CD14-positive monocyte (primary cell): ENCODE data around the gene DNAL1. TPM values are rescaled to one million over a fixed set of nuclear protein-coding genes. Genes with fewer than 3 reads are reported as not detected.

Experiments used
- DNase-seq, 3 donors: peaks; one replicate each; pipeline ENCODE4 v3.0.0-alpha.2; 2011 to 2022
- H2AFZ ChIP-seq: 2 replicates; pipeline ENCODE4 v1.6.0; 2012; ENCODE audit warnings: mild to moderate bottlenecking, low read depth, low read length, inconsistent platforms; ENCODE audit not compliant: insufficient read depth, poor library complexity, severe bottlenecking
- H3K27ac ChIP-seq, 2 donors: 1 replicate in 1 of 2; 2 replicates in 1 of 2; pipeline ENCODE4 v1.5.1; 2012 to 2013; ENCODE audit warnings: low read length in 2 of 2, control low read depth in 1 of 2, inconsistent platforms in 1 of 2, low read depth in 1 of 2, mild to moderate bottlenecking in 1 of 2
- H3K27me3 ChIP-seq, 2 donors: one replicate each; pipeline versions ENCODE4 v1.6.0 to v1.6.1; 2011 to 2013; ENCODE audit warnings: low read length in 2 of 2; ENCODE audit not compliant: control insufficient read depth in 2 of 2, insufficient read depth in 2 of 2
- H3K36me3 ChIP-seq, 2 donors: replicated peaks in 1 of 2; 1 replicate in 1 of 2; 2 replicates in 1 of 2; pipeline versions ENCODE4 v1.5.1 to v1.6.1; 2012 to 2013; ENCODE audit warnings: low read length in 2 of 2, control low read depth in 1 of 2, inconsistent platforms in 1 of 2, mild to moderate bottlenecking in 1 of 2; ENCODE audit not compliant: insufficient read depth in 2 of 2, control insufficient read depth in 1 of 2
- H3K4me1 ChIP-seq, 2 donors: 1 replicate in 1 of 2; 2 replicates in 1 of 2; pipeline versions ENCODE4 v1.5.1 to v1.6.1; 2012 to 2013; ENCODE audit warnings: low read length in 2 of 2, control low read depth in 1 of 2, inconsistent platforms in 1 of 2, mild to moderate bottlenecking in 1 of 2, moderate library complexity in 1 of 2; ENCODE audit not compliant: insufficient read depth in 2 of 2, control insufficient read depth in 1 of 2
- H3K4me2 ChIP-seq: replicated peaks from 2 replicates; pipeline ENCODE3; 2012; ENCODE audit warnings: low read length, moderate library complexity, mild to moderate bottlenecking; ENCODE audit not compliant: poor library complexity, severe bottlenecking; ENCODE audit errors: extremely low read depth
- H3K4me3 ChIP-seq, 3 experiments: fragments of 200-600 bp in 1 of 3; sonication (generic) in 1 of 3; replicated peaks in 1 of 3; 1 replicate in 2 of 3; 2 replicates in 1 of 3; pipeline ENCODE4 v1.5.1; 2011 to 2013; ENCODE audit warnings: low read length in 3 of 3, mild to moderate bottlenecking in 3 of 3, control low read depth in 2 of 3, low read depth in 2 of 3, inconsistent platforms in 1 of 3, moderate library complexity in 1 of 3
- H3K79me2 ChIP-seq: 2 replicates; pipeline ENCODE4 v1.6.0; 2012; ENCODE audit warnings: mild to moderate bottlenecking, control low read depth, inconsistent platforms, low read length, moderate library complexity; ENCODE audit not compliant: insufficient read depth
- H3K9ac ChIP-seq: 2 replicates; pipeline ENCODE4 v1.6.0; 2017; ENCODE audit warnings: low read length, mild to moderate bottlenecking; ENCODE audit not compliant: insufficient read depth, poor library complexity, severe bottlenecking
- H3K9me3 ChIP-seq, 2 donors: replicated peaks in 1 of 2; 1 replicate in 1 of 2; 2 replicates in 1 of 2; pipeline versions ENCODE4 v1.5.1 to v1.6.1; 2012 to 2013; ENCODE audit warnings: low read length in 2 of 2, control low read depth in 1 of 2; ENCODE audit not compliant: control insufficient read depth in 1 of 2, insufficient read depth in 1 of 2
- H4K20me1 ChIP-seq: 2 replicates; pipeline ENCODE4 v1.6.0; 2012; ENCODE audit warnings: mild to moderate bottlenecking, low read length, control low read depth, moderate library complexity; ENCODE audit not compliant: insufficient read depth
- H3K27ac Mint-ChIP-seq, 7 donors: one replicate each; pipeline ENCODE4 v1.8.0; 2020; ENCODE audit warnings: mild to moderate bottlenecking in 7 of 7, mixed read lengths in 7 of 7, moderate library complexity in 6 of 7, inconsistent platforms in 2 of 7
- H3K27me3 Mint-ChIP-seq, 3 donors: one replicate each; pipeline ENCODE4 v1.8.0; 2021 to 2022; ENCODE audit warnings: low read depth in 3 of 3, mild to moderate bottlenecking in 3 of 3, mixed read lengths in 3 of 3, moderate library complexity in 3 of 3, inconsistent platforms in 1 of 3
- H3K36me3 Mint-ChIP-seq, 2 donors: one replicate each; pipeline ENCODE4 v1.8.0; 2020; ENCODE audit warnings: mixed read lengths in 2 of 2, inconsistent platforms in 1 of 2, mild to moderate bottlenecking in 1 of 2
- H3K4me1 Mint-ChIP-seq: one replicate; pipeline ENCODE4 v1.8.0; 2020; ENCODE audit warnings: mild to moderate bottlenecking, mixed read lengths
- H3K4me3 Mint-ChIP-seq, 2 donors: one replicate each; pipeline ENCODE4 v1.8.0; 2020; ENCODE audit warnings: mild to moderate bottlenecking in 2 of 2, mixed read lengths in 2 of 2, moderate library complexity in 1 of 2
- H3K9me3 Mint-ChIP-seq, 7 donors: one replicate each; pipeline ENCODE4 v1.8.0; 2020 to 2022; ENCODE audit warnings: mixed read lengths in 7 of 7, mild to moderate bottlenecking in 6 of 7, moderate library complexity in 6 of 7, inconsistent platforms in 2 of 7
- WGBS: methylation state at CpG from one replicate; pipeline ENCODE4 v1.1.5; 2013; ENCODE audit warnings: missing lambda C conversion rate; ENCODE audit not compliant: insufficient coverage; 5-methylcytosine and 5-hydroxymethylcytosine counted together
- intact Hi-C, 2 donors: fragments of 100-400 bp; cut with micrococcal nuclease; formaldehyde crosslinking; loops; one replicate each; pipeline versions ENCODE4 v1.15.0 to v1.15.1; 2023
- polyA plus RNA-seq, 3 donors: library from polyadenylated mRNA; depleted of rRNA in 1 of 3; unstranded in 2 of 3; stranded (reverse) in 1 of 3; fragments of 300-500 nt in 2 of 3; fragments of >200 nt in 1 of 3; fragmentation: Illumina TruSeq in 2 of 3; gene quantifications; 1 replicate in 2 of 3; 2 replicates in 1 of 3; pipeline ENCODE4 v1.2.3, GENCODE V29; 2012 to 2021
- TF ChIP-seq, protein P1 (sequence below): fragments of 200-600 bp; IDR thresholded peaks from one replicate; pipeline ENCODE4 v1.8.0; 2022; ENCODE audit warnings: antibody characterized with exemption, mild to moderate bottlenecking

Gene DNAL1
- polyA plus RNA-seq, 3 donors, result 0.68 to 3.4 (median 2.0) TPM

DNA sequence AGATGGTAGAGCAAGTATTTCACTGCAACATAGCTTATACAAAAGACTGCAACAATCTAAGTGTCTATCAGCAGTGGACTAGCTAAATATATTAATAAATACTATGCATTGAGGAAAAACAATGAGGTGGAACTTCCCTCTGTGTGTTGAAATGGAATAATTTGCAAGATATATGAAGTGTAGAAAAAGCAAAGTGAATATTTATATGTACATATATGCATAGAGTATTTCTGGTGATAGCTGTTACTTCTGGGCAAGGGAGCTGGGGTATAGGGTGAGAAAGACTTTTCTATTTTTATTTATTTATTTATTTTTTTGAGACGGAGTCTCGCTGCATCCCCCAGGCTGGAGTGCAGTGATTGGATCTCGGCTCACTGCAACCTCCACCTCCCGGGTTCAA lies 33.9 kb downstream of the DNAL1 start:
- Histone ChIP-seq H3K9ac (no peak overlapping the region), H3K27me3 (no peaks in the 10 kb centered on the region), H3K9me3 (no peaks in the 10 kb centered on the region), H4K20me1 (no peaks in the 10 kb centered on the region), H3K4me2 (no peak overlapping the region), H3K4me1 (no peaks in the 10 kb centered on the region), H2AFZ (no peak overlapping the region), H3K36me3 (no peaks in the 10 kb centered on the region), H3K4me3 (no peak overlapping the region), H3K27ac (no peak overlapping the region), H3K79me2 (no peaks in the 10 kb centered on the region)
- no peaks in the 10 kb centered on the region for H3K27me3 Mint-ChIP-seq
- H3K9me3 Mint-ChIP-seq, result peaks cover 0 to 2% (median 0%) of the 10 kb centered on the region in 7 donors
- DNase-seq, result no peak
- H3K27ac Mint-ChIP-seq, result no peak overlapping the region
- no CpG with 5 or more reads among the region's 4 CpGs for WGBS
- H3K4me1 Mint-ChIP-seq, result no peaks in the 10 kb centered on the region
- no peak overlapping the region for H3K4me3 Mint-ChIP-seq
- H3K36me3 Mint-ChIP-seq, result no peaks in the 10 kb centered on the region
- intact Hi-C loops, result no loop called here
- TF ChIP-seq, protein P1, sequence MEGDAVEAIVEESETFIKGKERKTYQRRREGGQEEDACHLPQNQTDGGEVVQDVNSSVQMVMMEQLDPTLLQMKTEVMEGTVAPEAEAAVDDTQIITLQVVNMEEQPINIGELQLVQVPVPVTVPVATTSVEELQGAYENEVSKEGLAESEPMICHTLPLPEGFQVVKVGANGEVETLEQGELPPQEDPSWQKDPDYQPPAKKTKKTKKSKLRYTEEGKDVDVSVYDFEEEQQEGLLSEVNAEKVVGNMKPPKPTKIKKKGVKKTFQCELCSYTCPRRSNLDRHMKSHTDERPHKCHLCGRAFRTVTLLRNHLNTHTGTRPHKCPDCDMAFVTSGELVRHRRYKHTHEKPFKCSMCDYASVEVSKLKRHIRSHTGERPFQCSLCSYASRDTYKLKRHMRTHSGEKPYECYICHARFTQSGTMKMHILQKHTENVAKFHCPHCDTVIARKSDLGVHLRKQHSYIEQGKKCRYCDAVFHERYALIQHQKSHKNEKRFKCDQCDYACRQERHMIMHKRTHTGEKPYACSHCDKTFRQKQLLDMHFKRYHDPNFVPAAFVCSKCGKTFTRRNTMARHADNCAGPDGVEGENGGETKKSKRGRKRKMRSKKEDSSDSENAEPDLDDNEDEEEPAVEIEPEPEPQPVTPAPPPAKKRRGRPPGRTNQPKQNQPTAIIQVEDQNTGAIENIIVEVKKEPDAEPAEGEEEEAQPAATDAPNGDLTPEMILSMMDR, result no peak

GRCh38 chr14:73680821-73681220 lies 36.0 kb downstream of the DNAL1 start:
- TF ChIP-seq, protein P1, result no peak
- no peaks in the 10 kb centered on the region for H3K36me3 Mint-ChIP-seq
- H3K27me3 Mint-ChIP-seq, result no peaks in the 10 kb centered on the region
- H2AFZ ChIP-seq, result no peak overlapping the region
- intact Hi-C loops, result no loop called here
- H3K4me3 Mint-ChIP-seq, result no peak overlapping the region
- no peak overlapping the region for H3K9ac ChIP-seq
- no peaks in the 10 kb centered on the region for H3K4me1 ChIP-seq
- H3K4me1 Mint-ChIP-seq, result peaks cover 2% of the 10 kb centered on the region
- H3K79me2 ChIP-seq, result no peaks in the 10 kb centered on the region
- peaks cover 0 to 5% (median 0%) of the 10 kb centered on the region in 7 donors for H3K9me3 Mint-ChIP-seq
- H3K4me2 ChIP-seq, result no peak overlapping the region
- H3K36me3 ChIP-seq, result no peaks in the 10 kb centered on the region
- no peak overlapping the region for H3K4me3 ChIP-seq
- no peak overlapping the region for H3K27ac Mint-ChIP-seq
- no peak overlapping the region for H3K27ac ChIP-seq
- WGBS, result 100% methylated on average over 2 of the region's 5 CpGs
- no peaks in the 10 kb centered on the region for H4K20me1 ChIP-seq
- H3K27me3 ChIP-seq, result no peaks in the 10 kb centered on the region
- no peak for DNase-seq
- H3K9me3 ChIP-seq, result no peaks in the 10 kb centered on the region
